Breast epithelium (tissue), 4 donors: ENCODE data around the gene CCDC57. TPM values are rescaled to one million over a fixed set of nuclear protein-coding genes. Genes with fewer than 3 reads are reported as not detected.

Experiments used
- DNase-seq, 2 donors: peaks; one replicate each; pipeline ENCODE4 v3.0.0-alpha.2; 2019; ENCODE audit warnings: low spot score in 2 of 2
- H3K27ac ChIP-seq, 2 donors: fragments of 200-600 bp; sonication (generic) in 1 of 2; one replicate each; pipeline ENCODE4 v1.5.1; 2016 to 2019; ENCODE audit warnings: mild to moderate bottlenecking in 1 of 2
- H3K27me3 ChIP-seq, 2 donors: fragments of 200-600 bp; sonication (generic) in 1 of 2; one replicate each; pipeline versions ENCODE4 v1.5.1 to v1.6.0; 2017 to 2019; ENCODE audit warnings: control low read depth in 1 of 2, mild to moderate bottlenecking in 1 of 2
- H3K36me3 ChIP-seq: fragments of 200-600 bp; one replicate; pipeline ENCODE4 v1.5.1; 2019
- H3K4me1 ChIP-seq, 2 donors: fragments of 200-600 bp; sonication (generic); one replicate each; pipeline ENCODE4 v1.5.1; 2016 to 2019; ENCODE audit warnings: control low read depth in 1 of 2
- H3K4me3 ChIP-seq, 3 donors: fragments of 200-600 bp; sonication (generic); 1 replicate in 2 of 3; 2 replicates in 1 of 3; pipeline ENCODE4 v1.5.1; 2016 to 2019; ENCODE audit warnings: mild to moderate bottlenecking in 3 of 3, moderate library complexity in 2 of 3
- H3K9me3 ChIP-seq, 2 donors: fragments of 200-600 bp; sonication (generic) in 1 of 2; one replicate each; pipeline ENCODE4 v1.5.1; 2016 to 2019; ENCODE audit warnings: control low read depth in 1 of 2
- POLR2A ChIP-seq: fragments of 450-650 bp; IDR thresholded peaks from one replicate; pipeline ENCODE4 v1.6.1; 2016; ENCODE audit warnings: antibody characterized with exemption, mild to moderate bottlenecking, moderate library complexity
- POLR2AphosphoS5 ChIP-seq, 3 donors: sonication (generic); formaldehyde crosslinking; IDR thresholded peaks; one replicate each; pipeline ENCODE4 v1.6.1; 2017; ENCODE audit warnings: antibody characterized with exemption in 3 of 3
- intact Hi-C: fragments of 100-400 bp; cut with DNase I; formaldehyde crosslinking; loops from one replicate; pipeline ENCODE4 v1.15.1; 2023; ENCODE audit warnings: low total_unique reads
- total RNA-seq, 3 donors: library from RNA; depleted of rRNA; stranded (reverse); fragments of >200 nt; gene quantifications; one replicate each; pipeline ENCODE4 v1.1.0, GENCODE V29; 2016
- TF ChIP-seq, protein P1 (sequence below), 3 donors: fragments of 450-650 bp; IDR thresholded peaks; one replicate each; pipeline ENCODE4 v1.5.1; 2016 to 2017; ENCODE audit warnings: antibody characterized with exemption in 3 of 3, mild to moderate bottlenecking in 3 of 3, moderate library complexity in 3 of 3

Gene CCDC57
- total RNA-seq, 3 donors from 2014 or later = 13.4 to 56.9 (median 52.8) TPM

DNA sequence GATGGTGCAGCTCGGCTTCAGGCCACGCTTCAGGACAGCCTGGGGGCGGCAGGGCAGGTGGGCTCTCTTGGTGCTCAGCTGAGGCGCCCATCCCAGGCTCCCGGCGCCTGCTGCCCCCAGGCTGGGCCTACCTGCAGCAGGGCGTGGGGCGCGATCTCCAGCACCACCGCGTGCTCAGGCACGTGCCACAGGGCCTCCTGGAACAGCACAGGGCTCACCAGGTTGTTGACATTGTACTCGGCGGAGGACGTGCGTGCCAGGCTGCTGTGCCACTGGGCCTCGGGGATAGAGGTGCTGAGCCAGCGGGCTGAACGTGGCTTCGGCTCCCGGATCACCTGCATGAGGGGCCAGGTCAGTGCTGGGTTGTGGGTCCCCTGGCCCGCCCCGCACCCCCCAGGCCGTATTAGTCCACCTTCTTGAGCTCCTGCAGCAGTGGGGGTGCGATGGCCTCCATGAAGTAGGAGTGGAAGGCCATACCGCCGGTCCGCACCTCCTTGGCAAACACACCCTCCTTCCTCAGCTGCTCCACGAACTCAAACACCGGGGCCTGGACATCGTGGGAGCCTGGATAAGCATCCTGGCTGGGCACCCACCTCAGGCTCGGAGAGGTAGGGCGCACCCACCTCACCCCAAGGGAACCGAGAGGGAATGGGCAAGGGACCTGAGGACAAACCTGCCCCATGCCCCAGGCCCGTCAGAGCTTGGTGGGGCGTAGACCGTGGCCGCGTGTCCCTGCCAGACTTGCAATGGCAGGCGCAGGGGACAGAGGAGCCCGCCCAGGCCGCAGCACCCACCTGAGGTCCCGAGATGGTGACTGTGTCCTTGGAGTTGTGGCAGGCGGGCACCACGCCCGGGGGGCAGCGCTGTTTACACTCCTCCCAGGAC is 123.6 kb downstream of the CCDC57 start:
- no peaks in the 10 kb centered on the region for H3K4me1 ChIP-seq
- intact Hi-C loops = loop anchor here (10.0 kb wide), 1 partner anchor 54 kb away; the partner anchor contains the start of genes DCXR and RAC3
- H3K36me3 ChIP-seq = peaks cover 51% of the 10 kb centered on the region
- no peak for DNase-seq
- no peaks in the 10 kb centered on the region for H3K9me3 ChIP-seq
- no peaks in the 10 kb centered on the region for H3K27me3 ChIP-seq
- H3K4me3 ChIP-seq = no peak overlapping the region
- TF ChIP-seq, protein P1, sequence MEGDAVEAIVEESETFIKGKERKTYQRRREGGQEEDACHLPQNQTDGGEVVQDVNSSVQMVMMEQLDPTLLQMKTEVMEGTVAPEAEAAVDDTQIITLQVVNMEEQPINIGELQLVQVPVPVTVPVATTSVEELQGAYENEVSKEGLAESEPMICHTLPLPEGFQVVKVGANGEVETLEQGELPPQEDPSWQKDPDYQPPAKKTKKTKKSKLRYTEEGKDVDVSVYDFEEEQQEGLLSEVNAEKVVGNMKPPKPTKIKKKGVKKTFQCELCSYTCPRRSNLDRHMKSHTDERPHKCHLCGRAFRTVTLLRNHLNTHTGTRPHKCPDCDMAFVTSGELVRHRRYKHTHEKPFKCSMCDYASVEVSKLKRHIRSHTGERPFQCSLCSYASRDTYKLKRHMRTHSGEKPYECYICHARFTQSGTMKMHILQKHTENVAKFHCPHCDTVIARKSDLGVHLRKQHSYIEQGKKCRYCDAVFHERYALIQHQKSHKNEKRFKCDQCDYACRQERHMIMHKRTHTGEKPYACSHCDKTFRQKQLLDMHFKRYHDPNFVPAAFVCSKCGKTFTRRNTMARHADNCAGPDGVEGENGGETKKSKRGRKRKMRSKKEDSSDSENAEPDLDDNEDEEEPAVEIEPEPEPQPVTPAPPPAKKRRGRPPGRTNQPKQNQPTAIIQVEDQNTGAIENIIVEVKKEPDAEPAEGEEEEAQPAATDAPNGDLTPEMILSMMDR (IDR thresholded peaks at IDR 0.05) = no peak
- TF ChIP-seq POLR2A = no peak
- no peak overlapping the region for H3K27ac ChIP-seq

DNA sequence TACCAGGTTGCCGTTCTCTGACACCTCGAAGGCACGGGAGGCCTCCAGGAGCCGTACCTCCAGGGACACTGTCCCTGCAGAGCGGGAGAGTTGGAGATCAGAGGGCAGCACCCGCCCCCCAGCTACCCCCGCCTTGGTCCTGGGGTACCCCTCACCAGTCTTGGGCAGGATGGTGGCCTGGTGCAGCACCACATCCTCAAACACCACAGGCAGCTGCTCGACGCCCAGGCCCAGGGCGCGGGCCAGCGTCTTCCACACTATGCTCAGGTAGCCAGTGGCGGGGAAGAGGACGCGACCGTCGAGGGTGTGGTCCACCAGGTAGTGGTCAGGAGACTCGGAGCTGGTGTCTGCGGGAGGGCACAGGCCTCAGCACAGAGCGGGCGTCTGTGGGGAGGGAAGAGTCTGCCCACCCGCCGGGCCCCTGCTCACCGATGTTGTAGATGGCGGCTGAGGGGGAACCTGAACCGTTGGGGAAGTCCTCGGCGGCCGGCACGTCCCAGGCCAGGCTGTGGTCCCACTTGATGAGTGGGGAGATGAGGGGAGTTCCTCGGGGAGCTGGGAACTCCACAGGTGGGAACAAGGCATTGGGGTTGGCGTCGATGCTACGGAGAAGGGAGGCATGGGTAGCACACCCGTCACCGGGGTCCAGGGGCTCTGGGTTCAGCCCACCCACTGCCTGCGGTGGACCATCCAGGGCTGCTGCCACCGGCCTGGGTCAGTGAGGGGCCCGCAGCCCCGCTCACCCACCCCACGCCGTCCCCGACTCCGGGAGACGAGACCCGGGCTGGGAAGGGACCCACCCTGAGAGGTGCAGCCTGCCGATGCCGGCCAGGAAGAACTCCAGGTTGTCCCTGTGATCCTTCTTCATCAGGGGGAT is 124.4 kb downstream of the CCDC57 start:
- no peak overlapping the region for H3K27ac ChIP-seq
- no peaks in the 10 kb centered on the region for H3K9me3 ChIP-seq
- no peak overlapping the region for H3K4me3 ChIP-seq
- TF ChIP-seq POLR2A (no peak), POLR2AphosphoS5 (IDR thresholded peaks at IDR 0.05) (peak in 1 of 3 donors; percentile 2)
- H3K36me3 ChIP-seq = peaks cover 51% of the 10 kb centered on the region
- intact Hi-C loops = loop anchor here (10.0 kb wide), 1 partner anchor 53 kb away; the partner anchor contains the start of genes DCXR and RAC3
- H3K4me1 ChIP-seq = no peaks in the 10 kb centered on the region
- no peaks in the 10 kb centered on the region for H3K27me3 ChIP-seq
- DNase-seq = no peak

DNA sequence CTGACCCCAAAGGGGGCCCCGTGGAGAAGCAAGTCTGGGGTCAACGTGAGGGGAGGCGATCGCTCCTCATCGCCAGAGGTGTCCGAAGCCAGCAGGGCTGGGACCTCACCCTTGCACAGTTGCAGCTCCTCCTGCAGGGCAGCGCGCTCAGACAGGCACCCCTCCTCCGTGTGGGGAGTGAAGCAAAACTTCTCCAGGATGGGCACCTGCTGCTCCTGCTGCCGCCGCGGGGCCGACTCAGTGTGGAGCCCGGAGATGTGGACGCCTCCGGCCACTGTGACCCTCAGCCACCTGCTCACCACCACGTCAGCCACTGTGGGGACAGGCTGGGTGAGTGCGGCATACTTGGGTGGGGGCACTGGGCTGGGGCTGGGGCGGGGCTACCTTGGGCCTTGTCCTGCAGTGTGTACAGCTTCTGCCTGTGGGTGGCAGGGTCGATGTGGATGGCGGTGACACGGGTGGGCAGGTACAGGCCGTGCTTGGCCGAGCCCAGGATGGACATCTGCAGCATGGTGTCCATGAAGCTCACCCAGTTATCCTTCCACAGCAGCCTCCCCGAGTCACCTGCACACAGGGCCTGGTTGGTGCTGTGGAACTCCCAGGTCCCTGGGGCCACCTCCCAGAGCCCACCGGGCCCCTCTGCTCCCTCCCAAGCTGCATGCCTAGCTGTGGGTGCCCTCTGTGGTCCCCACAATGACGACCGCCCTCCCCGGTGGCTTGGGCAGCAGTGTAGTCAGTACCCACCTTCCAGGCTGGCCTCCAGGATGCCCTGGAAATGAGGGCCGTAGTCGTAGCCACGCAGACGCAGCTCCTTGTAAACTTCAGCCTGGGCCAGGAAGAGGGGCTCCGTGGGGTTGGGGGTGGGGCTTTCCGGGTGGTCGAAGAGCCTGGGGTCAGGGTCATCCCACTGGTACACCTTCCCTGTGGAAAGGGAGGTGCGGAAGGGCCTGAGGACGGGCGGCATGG is 125.4 kb downstream of the CCDC57 start:
- Histone ChIP-seq H3K27me3 (no peaks in the 10 kb centered on the region), H3K9me3 (no peaks in the 10 kb centered on the region), H3K4me3 (no peak overlapping the region), H3K4me1 (no peaks in the 10 kb centered on the region), H3K27ac (no peak overlapping the region), H3K36me3 (peaks cover 60% of the 10 kb centered on the region)
- TF ChIP-seq POLR2AphosphoS5 (IDR thresholded peaks at IDR 0.05) (no peak), POLR2A (no peak)
- TF ChIP-seq, protein P1 (IDR thresholded peaks at IDR 0.05) = no peak
- intact Hi-C loops = loop anchor here (10.0 kb wide), 1 partner anchor 52 kb away; the partner anchor contains the start of genes DCXR and RAC3
- DNase-seq = no peak

DNA sequence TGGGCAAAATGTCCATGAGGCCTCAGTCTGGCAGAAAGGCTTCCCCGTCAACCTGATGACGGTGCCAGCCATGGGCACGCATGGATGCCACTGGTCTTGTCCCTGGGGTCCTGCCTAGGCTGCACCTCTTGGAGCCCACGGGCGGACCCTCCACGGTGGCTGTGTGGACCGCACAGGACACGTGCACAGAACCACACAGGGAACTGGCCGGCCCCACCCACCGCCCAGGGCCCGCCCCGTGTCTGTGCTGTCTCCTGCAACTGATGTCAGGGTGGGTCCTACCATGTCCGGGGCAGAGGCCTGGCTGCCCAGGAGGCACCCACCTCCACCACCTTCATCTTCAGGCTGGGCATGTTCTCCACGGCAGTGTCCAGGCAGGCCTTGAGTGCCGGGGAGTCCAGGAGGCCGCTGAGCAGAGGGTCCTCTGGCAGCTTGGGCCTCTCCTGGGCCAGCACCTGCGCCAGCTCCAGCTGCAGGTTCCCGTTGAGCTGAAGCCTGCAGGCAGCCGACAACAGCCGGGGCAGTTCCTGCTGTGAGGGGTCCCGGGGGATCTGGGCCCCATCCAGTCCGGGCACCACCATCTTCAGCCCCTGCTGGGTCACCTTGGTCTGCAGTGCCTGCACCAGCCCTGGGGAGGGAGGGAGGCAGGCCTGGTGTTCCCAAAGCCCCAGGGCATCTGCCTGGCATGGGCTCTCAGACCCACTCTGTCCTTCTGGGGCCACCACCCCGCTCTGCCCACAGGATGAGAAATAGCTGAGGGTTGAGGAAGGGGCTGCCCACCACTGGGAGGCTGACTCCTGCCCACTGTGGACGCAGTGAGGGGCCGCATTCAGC is 126.5 kb downstream of the CCDC57 start:
- no peaks in the 10 kb centered on the region for H3K9me3 ChIP-seq
- no peak for DNase-seq
- no peaks in the 10 kb centered on the region for H3K27me3 ChIP-seq
- H3K4me3 ChIP-seq = no peak overlapping the region
- H3K4me1 ChIP-seq = no peaks in the 10 kb centered on the region
- H3K27ac ChIP-seq = no peak overlapping the region
- TF ChIP-seq, protein P1 (IDR thresholded peaks at IDR 0.05) = no peak
- no peak for TF ChIP-seq POLR2A
- intact Hi-C loops = loop anchor here (10.0 kb wide), 1 partner anchor 51 kb away; the partner anchor contains the start of genes DCXR and RAC3
- H3K36me3 ChIP-seq = peaks cover 66% of the 10 kb centered on the region
